NB4 (cell line): Measurements from ENCODE around the gene TXNRD2.

ENCODE experiments used
- CTCF ChIP-seq: IDR thresholded peaks from one replicate; pipeline ENCODE4 v1.5.1; 2012; ENCODE audit warnings: low read depth, low read length
- MAX ChIP-seq: IDR thresholded peaks from 2 replicates; pipeline ENCODE4 v1.6.1; 2011; ENCODE audit warnings: low read depth, low read length
- MYC ChIP-seq: IDR thresholded peaks from 2 replicates; pipeline ENCODE4 v1.6.1; 2011; ENCODE audit warnings: low read depth, low read length
- POLR2A ChIP-seq: IDR thresholded peaks from 2 replicates; pipeline ENCODE4 v1.6.1; 2011; ENCODE audit warnings: mild to moderate bottlenecking; ENCODE audit not compliant: insufficient read length; ENCODE audit errors: extremely low read depth

- TF ChIP-seq CTCF (no peak), POLR2A (no peak), MYC (no peak), MAX (no peak)
Observed at GRCh38 chr22:19968450-19968891, 26.9 kb upstream of the TXNRD2 start.
